Mesendoderm (in vitro differentiated cells): ENCODE measurements around the gene CADM1.

Experiments used
- DNase-seq: peaks from one replicate; pipeline ENCODE4 v3.0.0; 2013
- H2AK5ac ChIP-seq: 2 replicates; pipeline ENCODE4 v1.6.1; 2013; ENCODE audit warnings: low read length, inconsistent platforms
- H2BK120ac ChIP-seq: 2 replicates; pipeline ENCODE4 v1.6.1; 2013; ENCODE audit warnings: low read depth, mild to moderate bottlenecking, low read length, moderate library complexity, mixed read lengths
- H2BK15ac ChIP-seq: replicated peaks from 2 replicates; pipeline ENCODE4 v1.6.1; 2013; ENCODE audit warnings: low read depth, mild to moderate bottlenecking, moderate library complexity
- H2BK5ac ChIP-seq: 2 replicates; pipeline ENCODE4 v1.6.1; 2013; ENCODE audit warnings: low read length, inconsistent platforms
- H3K18ac ChIP-seq: 2 replicates; pipeline ENCODE4 v1.6.1; 2013; ENCODE audit warnings: mild to moderate bottlenecking, low read length, mixed read lengths
- H3K23ac ChIP-seq: one replicate; pipeline ENCODE4 v1.6.1; 2013; ENCODE audit warnings: low read length
- H3K27ac ChIP-seq: 2 replicates; pipeline ENCODE4 v1.5.1; 2013; ENCODE audit warnings: low read depth, mild to moderate bottlenecking, inconsistent platforms, low read length, moderate library complexity
- H3K27me3 ChIP-seq: 2 replicates; pipeline ENCODE4 v1.6.1; 2013; ENCODE audit warnings: low read length, control low read depth, mild to moderate bottlenecking, inconsistent platforms; ENCODE audit not compliant: insufficient read depth, poor library complexity
- H3K36me3 ChIP-seq: 2 replicates; pipeline ENCODE4 v1.6.1; 2013; ENCODE audit warnings: low read length, inconsistent platforms; ENCODE audit not compliant: control insufficient read depth, insufficient read depth
- H3K4ac ChIP-seq: one replicate; pipeline ENCODE4 v1.6.1; 2013; ENCODE audit warnings: low read depth, mild to moderate bottlenecking, low read length, moderate library complexity
- H3K4me1 ChIP-seq: 2 replicates; pipeline ENCODE4 v1.6.1; 2013; ENCODE audit warnings: low read depth, low read length, inconsistent platforms; ENCODE audit not compliant: control insufficient read depth
- H3K4me2 ChIP-seq: 2 replicates; pipeline ENCODE4 v1.6.1; 2013; ENCODE audit warnings: low read length
- H3K4me3 ChIP-seq: 2 replicates; pipeline ENCODE4 v1.5.1; 2013; ENCODE audit warnings: mild to moderate bottlenecking, low read length
- H3K56ac ChIP-seq: one replicate; pipeline ENCODE4 v1.6.1; 2013; ENCODE audit warnings: low read length
- H3K79me1 ChIP-seq: 2 replicates; pipeline ENCODE4 v1.6.1; 2013; ENCODE audit warnings: low read length, inconsistent platforms
- H3K79me2 ChIP-seq: 2 replicates; pipeline ENCODE4 v1.6.1; 2013; ENCODE audit warnings: mild to moderate bottlenecking, low read length; ENCODE audit not compliant: control insufficient read depth, insufficient read depth
- H3K9ac ChIP-seq: 2 replicates; pipeline ENCODE4 v1.6.1; 2013; ENCODE audit warnings: low read length, inconsistent platforms
- H4K5ac ChIP-seq: one replicate; pipeline ENCODE4 v1.6.1; 2013; ENCODE audit warnings: low read length
- H4K8ac ChIP-seq: one replicate; pipeline ENCODE4 v1.6.1; 2013; ENCODE audit warnings: low read depth, mild to moderate bottlenecking, control low read depth, low read length, moderate library complexity
- WGBS: extraction: QIAGEN DNeasy Blood & Tissue Kit; methylation state at CpG from one replicate; pipeline ENCODE4 v1.1.7; 2013; ENCODE audit warnings: low lambda C conversion rate, missing lambda C conversion rate; ENCODE audit not compliant: insufficient coverage; ENCODE audit errors: extremely low coverage; 5-methylcytosine and 5-hydroxymethylcytosine counted together

The CADM1 gene

GRCh38 chr11:115463606-115464005 is 40.6 kb downstream of the CADM1 start:
- peak; percentile 56 for DNase-seq
- H3K18ac ChIP-seq, result peak overlapping the region; percentile 60
- H3K79me1 ChIP-seq, result no peaks in the 10 kb centered on the region
- no peak overlapping the region for H4K5ac ChIP-seq
- no peaks in the 10 kb centered on the region for H3K27me3 ChIP-seq
- H4K8ac ChIP-seq, result no peak overlapping the region
- H3K9ac ChIP-seq, result no peak overlapping the region
- H2BK15ac ChIP-seq, result no peak overlapping the region
- no CpG with 5 or more reads among the region's 3 CpGs for WGBS
- no peak overlapping the region for H3K4ac ChIP-seq
- no peak overlapping the region for H3K4me3 ChIP-seq
- H3K56ac ChIP-seq, result no peak overlapping the region
- H2BK5ac ChIP-seq, result no peak overlapping the region
- H3K4me1 ChIP-seq, result peaks cover 8% of the 10 kb centered on the region
- H2AK5ac ChIP-seq, result no peak overlapping the region
- H3K79me2 ChIP-seq, result no peaks in the 10 kb centered on the region
- no peak overlapping the region for H3K27ac ChIP-seq
- H3K36me3 ChIP-seq, result no peaks in the 10 kb centered on the region
- H3K23ac ChIP-seq, result no peak overlapping the region
- no peak overlapping the region for H2BK120ac ChIP-seq
- no peak overlapping the region for H3K4me2 ChIP-seq

- Histone ChIP-seq H2BK15ac (no peak overlapping the region), H3K4me3 (no peak overlapping the region), H3K79me2 (no peaks in the 10 kb centered on the region), H3K27me3 (no peaks in the 10 kb centered on the region), H2BK5ac (no peak overlapping the region), H3K23ac (no peak overlapping the region), H3K79me1 (no peaks in the 10 kb centered on the region), H4K5ac (no peak overlapping the region), H3K56ac (no peak overlapping the region), H2BK120ac (peak overlapping the region; percentile 73), H3K27ac (no peak overlapping the region), H3K36me3 (no peaks in the 10 kb centered on the region), H3K4me2 (no peak overlapping the region), H3K4ac (no peak overlapping the region), H3K18ac (peak overlapping the region; percentile 60), H2AK5ac (no peak overlapping the region), H3K4me1 (peaks cover 8% of the 10 kb centered on the region), H4K8ac (no peak overlapping the region), H3K9ac (no peak overlapping the region)
- DNase-seq, result no peak
- WGBS, result no CpG with 5 or more reads among the region's 1 CpG
Measured at GRCh38 chr11:115462757-115463156, 41.5 kb downstream of the CADM1 start.

- Histone ChIP-seq H3K4me1 (peaks cover 8% of the 10 kb centered on the region), H2AK5ac (no peak overlapping the region), H2BK5ac (no peak overlapping the region), H3K36me3 (no peaks in the 10 kb centered on the region), H3K56ac (no peak overlapping the region), H3K18ac (no peak overlapping the region), H3K9ac (no peak overlapping the region), H4K8ac (no peak overlapping the region), H3K4me2 (no peak overlapping the region), H2BK120ac (no peak overlapping the region), H3K23ac (no peak overlapping the region), H3K79me2 (no peaks in the 10 kb centered on the region), H3K79me1 (no peaks in the 10 kb centered on the region), H3K4ac (no peak overlapping the region), H3K27ac (no peak overlapping the region), H2BK15ac (no peak overlapping the region), H3K27me3 (no peaks in the 10 kb centered on the region), H3K4me3 (no peak overlapping the region), H4K5ac (no peak overlapping the region)
- peak; percentile 18 for DNase-seq
- WGBS, result no CpG with 5 or more reads among the region's 18 CpGs
Measured at GRCh38 chr11:115462004-115462541, 42.1 kb downstream of the CADM1 start.

GRCh38 chr11:115460512-115460911 is 43.7 kb downstream of the CADM1 start:
- H4K8ac ChIP-seq, result no peak overlapping the region
- H2BK120ac ChIP-seq, result no peak overlapping the region
- WGBS, result no CpG with 5 or more reads among the region's 1 CpG

GRCh38 chr11:115459563-115459962 is 44.7 kb downstream of the CADM1 start:
- no peak overlapping the region for H3K27ac ChIP-seq
- peaks cover 7% of the 10 kb centered on the region for H3K4me1 ChIP-seq
- H3K23ac ChIP-seq, result no peak overlapping the region

More at GRCh38 chr11:115460512-115460911, 43.7 kb downstream of the CADM1 start:
- H3K79me2 ChIP-seq, result no peaks in the 10 kb centered on the region
- no peaks in the 10 kb centered on the region for H3K36me3 ChIP-seq
- no peak overlapping the region for H3K23ac ChIP-seq
- H3K9ac ChIP-seq, result no peak overlapping the region
- H3K79me1 ChIP-seq, result no peaks in the 10 kb centered on the region
- H4K5ac ChIP-seq, result no peak overlapping the region
- no peak overlapping the region for H3K4me2 ChIP-seq
- no peak overlapping the region for H2AK5ac ChIP-seq
- no peak overlapping the region for H3K18ac ChIP-seq
- H3K27me3 ChIP-seq, result no peaks in the 10 kb centered on the region
- no peak overlapping the region for H2BK5ac ChIP-seq
- no peak overlapping the region for H3K4ac ChIP-seq
- H3K56ac ChIP-seq, result no peak overlapping the region
- peaks cover 8% of the 10 kb centered on the region for H3K4me1 ChIP-seq
- DNase-seq, result no peak
- no peak overlapping the region for H3K4me3 ChIP-seq
- H2BK15ac ChIP-seq, result no peak overlapping the region
- H3K27ac ChIP-seq, result no peak overlapping the region

GRCh38 chr11:115458877-115459276 is 45.3 kb downstream of the CADM1 start:
- DNase-seq, result no peak
- no peak overlapping the region for H3K9ac ChIP-seq
- H3K79me1 ChIP-seq, result no peaks in the 10 kb centered on the region
- H4K5ac ChIP-seq, result no peak overlapping the region
- peaks cover 2% of the 10 kb centered on the region for H3K4me1 ChIP-seq
- no peaks in the 10 kb centered on the region for H3K79me2 ChIP-seq
- no peak overlapping the region for H3K4me3 ChIP-seq
- H3K27ac ChIP-seq, result no peak overlapping the region
- H2BK15ac ChIP-seq, result no peak overlapping the region
- H3K27me3 ChIP-seq, result no peaks in the 10 kb centered on the region
- no peak overlapping the region for H2AK5ac ChIP-seq
- no peak overlapping the region for H3K56ac ChIP-seq
- no peaks in the 10 kb centered on the region for H3K36me3 ChIP-seq
- H3K4ac ChIP-seq, result no peak overlapping the region
- no peak overlapping the region for H4K8ac ChIP-seq
- no peak overlapping the region for H2BK120ac ChIP-seq
- no CpG with 5 or more reads among the region's 4 CpGs for WGBS
- no peak overlapping the region for H2BK5ac ChIP-seq
- H3K23ac ChIP-seq, result no peak overlapping the region
- H3K18ac ChIP-seq, result no peak overlapping the region
- no peak overlapping the region for H3K4me2 ChIP-seq

More at GRCh38 chr11:115459563-115459962, 44.7 kb downstream of the CADM1 start:
- Histone ChIP-seq H4K5ac (no peak overlapping the region), H3K4me3 (no peak overlapping the region), H2BK15ac (no peak overlapping the region), H3K56ac (no peak overlapping the region), H3K79me2 (no peaks in the 10 kb centered on the region), H2BK120ac (no peak overlapping the region), H3K4me2 (no peak overlapping the region), H3K18ac (no peak overlapping the region), H2BK5ac (no peak overlapping the region), H2AK5ac (no peak overlapping the region), H4K8ac (no peak overlapping the region), H3K79me1 (no peaks in the 10 kb centered on the region), H3K36me3 (no peaks in the 10 kb centered on the region), H3K9ac (no peak overlapping the region), H3K4ac (no peak overlapping the region), H3K27me3 (no peaks in the 10 kb centered on the region)
- DNase-seq, result no peak
